Brain pericyte (primary cell): ENCODE results near the gene KCTD16.
A peak's percentile ranks its signal among the peaks of the same experiment; 100 is the strongest.

ENCODE experiments used
- DNase-seq: peaks from one replicate; pipeline ENCODE4 v3.0.0-alpha.2; 2012; ENCODE audit warnings: low read depth, low spot score

The KCTD16 gene

DNA sequence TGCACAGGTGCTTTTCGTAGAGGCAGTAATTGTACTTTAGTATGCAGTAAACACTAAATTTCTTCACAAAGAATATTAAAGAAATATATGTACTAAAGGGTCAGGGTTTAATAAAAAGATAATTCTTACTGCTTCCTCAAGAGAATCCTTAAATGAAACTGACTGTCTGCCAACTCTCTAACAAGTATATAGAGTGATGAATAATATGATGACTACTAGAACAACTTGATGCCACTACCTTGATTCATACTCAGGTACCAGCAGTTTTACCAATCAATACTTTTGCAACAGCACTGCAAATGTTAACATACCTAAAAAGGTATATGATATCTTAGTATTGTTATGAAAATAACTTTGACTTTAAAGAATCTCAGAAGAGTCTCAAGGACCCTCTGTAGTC lies 4.0 kb upstream of the KCTD16 start:
- no peak for DNase-seq

DNA sequence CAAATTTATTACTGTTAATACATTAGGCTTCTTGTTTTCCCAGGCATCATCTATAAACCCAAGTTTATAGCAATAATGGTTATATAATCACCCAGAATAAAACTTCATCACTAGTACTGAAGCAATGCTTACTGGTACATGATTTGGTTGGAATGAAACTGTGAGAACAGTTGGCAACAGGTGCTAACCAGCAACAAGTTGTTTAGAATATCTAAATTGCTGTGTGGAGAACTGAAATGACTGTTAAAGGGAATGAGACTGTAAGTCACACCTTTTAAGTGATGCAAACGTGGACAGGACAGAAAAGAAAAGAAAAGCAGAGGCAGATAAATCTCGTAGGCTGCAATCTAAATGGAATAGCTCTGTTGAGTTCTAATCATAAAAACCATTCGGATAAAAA lies 2.7 kb upstream of the KCTD16 start:
- no peak for DNase-seq

DNA sequence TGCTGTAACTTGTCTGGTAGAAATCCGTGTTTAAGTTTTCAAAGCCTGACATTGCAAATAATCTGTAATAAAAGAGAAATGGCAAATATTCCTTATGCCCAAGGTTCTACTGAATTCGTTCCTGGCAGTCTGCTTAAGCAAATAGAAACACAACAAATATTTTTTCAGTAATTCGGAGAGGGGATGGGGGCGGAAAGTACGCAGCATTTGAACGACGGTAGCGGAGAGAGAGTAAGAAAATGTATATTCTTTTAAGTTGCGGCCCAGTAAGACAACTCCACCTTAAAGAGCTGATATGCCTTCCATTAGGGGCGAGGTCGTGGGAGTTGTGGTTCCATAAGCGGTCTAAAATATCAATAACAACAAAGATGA lies 783 bp upstream of the KCTD16 start:
- DNase-seq = no peak

DNA sequence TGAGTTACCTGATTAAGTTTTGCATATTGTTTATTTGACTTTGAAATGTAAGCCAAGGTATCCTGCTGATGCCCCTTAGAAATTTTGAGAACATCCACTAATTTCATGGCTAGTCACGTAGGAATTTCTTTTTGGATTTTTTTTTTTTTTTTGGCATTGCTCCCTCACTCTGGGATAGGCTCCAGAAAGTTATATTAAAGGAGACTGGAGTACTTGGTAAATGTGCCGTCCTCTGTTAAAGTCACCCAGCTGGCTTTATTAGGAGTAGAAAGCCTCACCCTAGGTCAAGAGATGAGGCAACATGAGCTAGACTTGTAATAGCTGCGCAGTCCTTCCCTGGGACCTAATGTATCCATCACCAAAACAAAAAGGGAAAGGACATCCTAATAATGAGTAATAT lies 3.1 kb downstream of the KCTD16 start:
- DNase-seq = no peak

DNA sequence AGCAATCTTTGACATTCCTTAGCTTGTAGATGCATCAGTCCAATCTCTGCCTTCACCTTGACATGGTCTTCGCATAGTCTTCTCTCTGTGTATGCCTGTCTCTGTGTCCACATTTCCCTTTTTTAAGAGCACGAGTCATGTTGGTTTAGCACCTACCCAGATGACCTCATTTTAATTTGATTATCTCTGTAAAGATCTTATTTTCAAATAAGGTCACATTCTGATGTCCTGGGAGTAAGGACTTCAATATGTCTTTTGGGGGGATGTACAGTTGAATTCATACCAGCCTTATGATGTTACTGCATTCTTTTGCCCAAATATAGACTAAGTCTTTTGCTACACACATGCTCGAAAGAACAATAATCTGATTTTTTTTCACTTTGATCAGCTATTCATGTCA lies 6.9 kb downstream of the KCTD16 start:
- DNase-seq = no peak

DNA sequence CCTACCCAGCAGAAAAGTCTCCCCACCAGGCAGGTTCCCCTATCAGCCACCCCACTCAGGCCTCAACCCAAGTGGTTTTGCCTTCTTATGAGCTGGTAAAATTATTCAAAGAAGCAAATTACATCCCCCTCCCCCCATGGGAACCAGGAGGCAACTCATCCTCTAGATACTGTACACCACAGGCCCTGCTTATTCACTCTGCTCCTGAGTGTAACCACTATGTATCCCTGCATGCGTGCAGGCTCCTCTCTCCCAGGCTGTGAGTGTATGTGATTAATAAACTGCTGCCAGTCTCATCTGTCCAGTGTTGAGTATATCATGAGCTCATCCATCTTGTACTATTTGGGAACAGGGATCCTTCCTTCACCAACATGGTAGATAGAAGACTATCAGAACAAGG lies 8.6 kb downstream of the KCTD16 start:
- DNase-seq = no peak

DNA sequence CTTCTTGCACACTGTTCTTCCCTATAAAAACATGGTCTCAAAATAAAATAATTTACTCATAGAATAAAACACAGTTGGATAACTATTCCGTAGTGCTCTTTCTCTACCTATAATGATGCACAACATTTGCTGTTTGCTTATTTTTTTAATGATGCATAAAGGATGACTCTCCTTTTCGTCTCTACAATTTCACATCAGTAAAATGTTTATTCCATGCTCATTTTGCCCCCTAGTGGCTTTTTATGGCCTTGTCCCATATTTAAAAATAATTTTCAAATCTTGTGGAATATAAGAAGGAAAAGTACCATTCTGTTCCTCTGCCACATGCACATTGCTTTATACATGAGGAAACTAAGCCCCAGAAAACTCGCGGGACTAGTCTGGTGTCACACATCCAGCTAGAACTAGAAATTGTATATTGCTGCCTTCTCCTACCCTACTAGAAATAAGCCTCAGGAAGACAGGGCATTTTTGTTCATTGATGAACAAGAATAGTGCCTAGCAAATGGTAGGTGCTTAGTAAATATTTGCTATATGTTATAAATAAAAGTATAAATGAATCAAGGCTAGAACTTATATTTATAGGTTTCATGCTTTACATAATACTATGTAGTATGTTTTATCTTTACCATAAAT lies 12.7 kb downstream of the KCTD16 start:
- DNase-seq = no peak

DNA sequence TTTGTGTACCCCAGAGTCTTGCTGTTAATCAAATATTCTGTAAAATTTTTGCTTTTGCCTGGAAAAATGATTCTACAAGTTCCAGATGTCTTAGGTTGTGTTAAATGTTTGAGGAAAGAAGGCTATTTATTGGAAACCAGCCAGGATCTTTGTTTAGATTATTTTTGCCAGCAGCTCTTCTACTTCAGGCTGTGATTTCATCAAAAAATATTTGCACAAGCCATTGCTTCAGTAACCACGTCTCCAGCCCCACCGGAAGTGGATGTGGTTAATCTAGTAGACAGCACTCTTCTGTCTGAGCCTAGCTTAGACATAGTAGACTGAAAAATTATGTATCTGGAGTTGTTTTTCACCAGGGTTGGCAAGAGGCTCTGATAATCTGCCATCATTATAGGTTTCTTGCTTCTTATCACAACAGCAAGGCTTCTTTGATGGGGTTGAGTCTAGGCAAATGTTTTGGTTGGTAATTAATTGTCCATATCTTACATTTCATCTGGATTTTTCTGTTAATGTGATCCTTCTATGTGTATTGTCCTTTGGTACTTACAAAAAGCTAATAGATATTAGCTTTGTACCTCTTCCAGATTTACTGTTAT lies 17.1 kb downstream of the KCTD16 start:
- DNase-seq = peak; percentile 80

DNA sequence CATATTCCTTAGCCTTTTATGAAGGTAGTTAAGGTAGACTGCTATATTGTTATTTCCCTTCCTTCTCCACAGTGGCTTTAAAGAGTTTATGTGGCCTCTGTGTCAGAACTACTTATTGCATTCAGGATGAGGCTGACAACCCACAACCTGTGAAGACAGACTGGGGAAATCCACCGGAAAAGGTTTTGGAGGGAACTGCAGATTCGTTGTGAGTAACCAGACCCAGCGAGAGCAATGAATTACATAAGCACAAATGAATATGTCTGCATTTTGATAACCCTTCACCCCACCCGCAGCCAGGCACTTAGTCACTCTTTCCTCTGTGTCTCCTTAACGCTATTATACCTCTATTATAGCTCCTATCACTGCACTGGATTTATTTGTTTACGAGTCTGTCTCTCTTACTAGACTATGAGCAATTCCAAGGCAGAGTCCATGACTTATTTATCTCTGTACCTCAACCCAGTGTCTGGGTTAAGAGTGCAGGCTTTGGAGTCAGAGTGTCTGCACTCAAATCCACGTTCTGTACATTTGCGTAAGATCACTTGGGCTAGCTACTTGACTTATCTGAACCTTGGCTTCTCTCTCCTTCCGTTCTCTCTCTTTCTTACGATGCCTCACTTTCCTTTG lies 19.2 kb downstream of the KCTD16 start:
- DNase-seq = no peak

DNA sequence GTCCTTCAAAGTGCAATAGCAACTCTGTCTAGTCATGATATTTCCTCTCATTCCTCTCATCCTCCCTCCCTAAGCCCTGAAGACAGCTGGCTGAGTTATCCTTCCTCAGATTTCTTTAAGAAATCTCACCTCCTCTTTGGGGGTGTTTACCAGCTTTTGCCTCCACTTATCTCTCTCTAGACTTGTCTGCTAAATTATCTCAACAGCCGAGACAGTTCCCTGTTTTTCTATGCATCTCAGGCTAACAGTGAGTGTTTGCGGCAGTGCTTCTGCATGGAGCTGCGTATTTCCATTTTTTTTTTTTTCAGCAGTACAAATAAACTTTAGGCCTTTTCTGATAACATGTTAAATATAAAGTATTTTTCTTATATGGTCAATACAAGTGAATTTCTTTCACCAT lies 20.9 kb downstream of the KCTD16 start:
- no peak for DNase-seq

DNA sequence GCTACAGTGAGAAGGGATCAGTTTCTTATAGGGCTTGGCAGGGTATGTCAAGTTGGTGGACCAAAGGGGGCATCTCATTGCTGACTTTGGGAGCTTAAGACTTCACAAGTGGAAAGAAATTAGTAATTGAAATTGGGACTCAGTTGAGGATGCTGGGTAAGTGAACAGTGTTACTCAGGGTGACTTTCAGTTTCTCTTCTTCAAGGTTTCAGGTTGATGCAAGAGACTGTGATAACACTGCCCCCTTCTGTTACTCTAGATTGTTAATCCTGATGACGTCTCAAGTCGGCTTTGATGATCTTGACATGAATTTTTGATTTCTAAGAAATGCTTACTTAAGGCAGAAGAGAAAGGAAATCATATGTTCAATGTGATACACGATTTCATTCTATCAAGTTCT lies 21.3 kb downstream of the KCTD16 start:
- DNase-seq = no peak

DNA sequence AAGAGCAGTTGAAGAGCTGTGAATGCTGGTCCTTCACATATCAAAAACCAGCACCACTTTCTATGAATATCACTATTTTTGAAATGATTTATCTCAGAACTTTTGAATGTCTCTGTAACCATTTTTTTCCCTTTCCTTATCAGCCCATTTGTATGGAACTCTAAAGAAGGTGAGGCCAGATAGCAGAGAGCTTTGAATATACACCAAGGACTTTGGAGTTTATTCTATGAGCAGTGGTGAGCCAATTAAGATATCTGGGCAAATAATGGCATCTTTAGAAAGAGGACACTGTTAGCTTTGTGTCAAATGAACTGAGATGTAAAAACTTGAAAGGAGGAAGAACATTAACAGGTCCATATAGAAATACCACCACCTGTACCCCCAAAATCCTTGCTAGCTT lies 22.0 kb downstream of the KCTD16 start:
- no peak for DNase-seq

DNA sequence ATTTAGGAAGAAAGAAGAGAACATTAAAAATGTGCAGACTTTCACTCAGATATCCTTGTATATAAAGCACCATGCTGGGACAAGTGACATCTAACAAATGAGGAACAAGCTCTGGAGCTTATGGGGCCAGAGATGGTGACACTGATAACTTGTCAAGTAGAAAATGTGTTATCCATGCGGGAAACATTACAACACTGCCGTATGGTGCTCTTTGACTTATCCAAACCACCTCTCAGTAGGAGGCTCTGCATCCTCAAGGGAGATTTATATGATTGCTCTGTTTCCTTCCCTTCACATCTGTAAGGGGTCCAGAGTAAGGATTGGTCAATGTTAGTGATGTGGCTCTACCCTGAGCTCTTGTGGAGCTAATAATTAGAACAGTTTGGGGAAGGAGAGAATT lies 23.5 kb downstream of the KCTD16 start:
- DNase-seq = no peak

DNA sequence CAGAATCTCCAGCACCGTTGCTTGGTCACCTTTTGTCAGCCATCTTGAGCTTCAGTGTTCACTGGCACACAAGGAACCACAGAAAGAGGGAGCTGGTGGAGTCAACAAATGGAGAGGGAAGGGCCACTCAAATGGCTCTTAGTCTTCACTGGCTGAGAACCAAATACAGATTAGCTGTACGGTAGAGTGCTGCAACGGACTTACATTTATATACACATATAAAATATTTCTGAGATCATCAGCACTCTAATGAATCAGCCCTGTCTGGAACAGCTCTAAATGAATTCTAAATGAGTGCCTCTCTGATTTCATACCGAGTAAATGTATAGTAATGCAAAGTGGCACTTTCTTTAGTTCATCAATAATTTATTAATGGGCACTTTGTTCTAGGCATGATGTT lies 24.8 kb downstream of the KCTD16 start:
- DNase-seq = no peak

DNA sequence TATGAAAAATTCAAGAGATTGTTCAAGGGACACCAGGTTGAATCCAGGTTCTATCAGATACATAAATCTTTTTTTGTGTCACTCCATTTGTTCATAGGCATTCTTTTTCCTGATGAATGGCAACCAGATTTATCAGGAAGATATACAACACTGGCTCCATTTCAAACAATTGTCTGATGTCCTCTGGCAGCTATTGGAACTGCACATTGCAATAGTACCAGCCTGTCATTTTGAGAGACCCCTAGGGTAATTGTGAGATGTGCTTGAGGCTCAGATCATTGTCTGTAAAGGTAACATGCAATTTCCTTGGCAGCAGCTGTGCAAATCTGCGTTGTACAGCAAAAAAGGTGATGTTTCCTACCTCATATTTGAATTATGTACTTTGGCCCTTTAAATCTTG lies 25.9 kb downstream of the KCTD16 start:
- DNase-seq = no peak

DNA sequence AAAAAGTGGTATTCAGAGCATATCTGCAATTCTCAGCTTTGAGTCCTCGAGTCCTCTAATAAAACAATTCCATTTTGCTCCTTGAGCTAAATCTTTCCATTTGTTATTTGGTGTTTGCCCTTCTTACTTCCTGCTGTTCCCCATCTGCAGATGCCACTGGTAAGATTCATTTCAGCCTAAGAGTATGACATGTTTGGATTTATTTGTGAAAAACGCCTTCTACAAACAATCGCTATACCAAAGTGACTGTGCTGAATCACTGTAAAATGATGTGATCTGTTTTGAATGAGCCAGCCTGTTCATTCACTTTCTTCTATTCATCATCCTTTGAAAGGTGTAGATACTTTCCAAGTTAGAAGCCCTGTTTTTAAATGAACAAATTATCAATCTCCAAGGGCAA lies 27.7 kb downstream of the KCTD16 start:
- DNase-seq = no peak

DNA sequence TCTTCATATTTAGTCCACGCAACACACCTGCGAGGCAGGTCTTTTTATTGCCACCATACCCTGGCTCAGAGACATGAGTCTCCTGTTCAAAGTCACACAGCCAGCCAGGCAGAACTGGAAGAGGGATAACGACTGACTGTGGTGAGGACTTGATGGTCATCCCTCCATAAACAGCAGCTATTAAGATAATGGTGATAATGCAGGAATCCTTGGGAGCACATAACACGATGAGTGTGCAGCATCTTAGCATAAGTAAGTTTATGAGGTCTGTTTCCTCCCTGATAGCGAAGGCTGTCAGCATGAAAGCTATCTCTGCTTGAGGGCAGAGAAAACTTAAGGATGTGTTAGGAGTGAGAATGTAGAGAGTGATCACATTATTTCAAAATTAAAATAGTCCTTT lies 30.9 kb downstream of the KCTD16 start:
- DNase-seq = no peak

DNA sequence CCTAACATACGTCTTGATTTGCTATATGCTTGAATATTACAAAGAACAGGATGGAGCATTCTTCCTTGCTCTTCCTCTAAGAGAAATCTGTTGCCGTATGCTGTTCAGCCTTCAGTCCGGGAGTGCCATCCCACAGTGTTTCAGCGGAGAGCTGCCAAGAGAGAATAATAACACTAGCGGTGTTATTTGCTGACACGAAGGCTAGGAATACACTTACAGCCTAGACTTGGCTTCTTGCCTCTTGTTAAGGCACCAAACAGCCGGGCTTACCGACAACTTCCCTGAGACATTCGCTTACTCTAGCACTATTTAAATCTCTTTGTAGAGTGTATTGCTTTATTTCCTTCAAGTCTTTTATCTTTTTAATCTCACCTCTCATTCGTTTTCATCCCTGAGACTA lies 31.4 kb downstream of the KCTD16 start:
- no peak for DNase-seq

DNA sequence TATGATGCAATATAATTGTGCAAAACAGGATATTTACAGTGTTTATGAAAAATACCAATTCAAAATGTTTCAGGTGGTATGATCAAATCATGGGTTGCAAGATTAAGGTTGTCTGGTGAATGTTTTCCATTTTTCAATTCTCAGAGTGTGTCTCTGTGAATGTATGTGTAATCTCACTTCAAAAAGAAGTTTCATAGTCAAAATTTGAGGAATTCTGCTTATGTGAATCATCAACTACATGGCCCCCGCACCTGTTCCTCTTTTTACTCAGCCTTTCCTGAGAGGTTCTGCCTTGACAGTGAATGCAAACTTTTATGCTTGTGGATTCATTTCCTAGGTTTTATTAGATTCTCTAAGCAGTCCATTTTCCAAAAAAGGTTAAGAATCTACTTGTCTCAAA lies 32.1 kb downstream of the KCTD16 start:
- DNase-seq = no peak

DNA sequence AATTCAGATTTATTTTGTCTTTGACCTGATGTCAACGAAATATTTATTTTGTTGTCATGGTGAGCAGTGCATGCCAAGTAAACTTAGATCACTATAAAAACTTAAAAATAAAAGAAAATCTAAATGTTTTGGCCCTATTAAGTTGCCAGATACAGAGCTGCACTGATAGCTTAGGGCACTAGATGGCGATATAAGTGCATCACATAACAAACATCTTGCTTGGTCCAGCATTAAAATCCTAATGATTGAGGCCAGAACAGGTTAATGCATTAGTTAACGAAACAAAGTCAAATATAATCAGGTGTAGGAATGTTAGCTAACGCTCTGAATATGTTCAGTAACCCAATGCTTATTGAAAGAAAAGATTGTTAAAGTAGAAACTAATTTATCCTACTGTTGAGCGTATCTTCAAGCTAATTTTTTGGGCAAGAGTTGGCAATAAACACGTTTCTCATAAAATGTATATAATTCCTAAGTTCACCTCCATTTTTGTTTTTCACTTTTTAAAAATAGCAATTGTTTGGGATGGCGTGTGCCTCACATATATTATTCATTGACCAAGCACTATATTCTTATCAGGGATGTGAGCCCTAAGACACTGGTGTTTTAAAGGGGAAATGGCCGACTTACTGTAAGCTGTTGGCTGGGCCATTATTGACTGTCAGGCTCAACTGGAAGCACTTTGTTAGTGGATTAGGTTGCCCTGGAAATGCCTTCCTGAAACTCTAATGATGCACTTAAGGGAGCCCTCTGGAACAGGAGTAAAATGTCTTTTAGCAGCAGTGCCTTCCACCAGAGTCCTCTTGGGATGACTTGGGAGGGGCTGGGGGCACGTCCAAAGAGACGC lies 33.3 kb downstream of the KCTD16 start:
- DNase-seq = no peak

DNA sequence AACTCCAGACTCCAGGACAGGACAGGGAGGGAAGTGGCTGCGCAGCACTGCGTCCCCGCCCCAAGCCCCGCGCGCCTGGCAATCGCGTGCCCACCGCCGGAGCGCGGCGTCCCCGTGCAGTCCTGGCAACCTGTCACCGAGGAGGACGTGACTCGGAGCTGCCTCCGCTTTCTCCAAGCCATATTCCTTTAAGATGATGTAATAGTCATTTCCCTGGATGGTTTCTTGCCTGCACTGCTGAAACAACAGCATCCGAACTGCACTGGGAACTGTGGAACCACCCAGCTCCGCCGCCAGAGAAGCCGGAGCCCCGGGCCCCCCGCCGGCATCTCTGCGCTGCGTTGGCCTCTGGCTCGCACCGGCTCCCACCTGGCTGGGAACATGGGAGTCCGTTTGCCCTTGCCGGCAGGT lies 34.5 kb downstream of the KCTD16 start:
- no peak for DNase-seq

DNA sequence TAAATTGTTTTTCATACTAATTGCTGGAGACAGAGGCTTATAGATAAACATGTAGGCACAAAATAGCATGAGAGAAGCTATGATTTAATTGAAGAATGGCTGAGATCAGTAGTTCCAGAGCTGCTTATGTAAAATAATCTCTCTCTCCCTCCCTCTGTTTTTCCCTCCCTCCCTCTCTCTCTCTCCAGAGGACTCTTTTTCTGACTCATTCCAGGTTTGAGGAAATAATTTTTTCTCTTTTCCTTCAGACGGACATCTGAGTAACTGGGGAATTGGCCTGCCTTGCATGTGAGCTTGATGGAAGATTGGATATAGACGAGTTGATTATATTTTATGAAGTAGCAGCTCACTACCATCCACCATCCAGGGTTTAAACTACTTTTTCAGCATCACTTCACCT lies 35.5 kb downstream of the KCTD16 start:
- no peak for DNase-seq
